ENCODE results near the gene UBR3. TPM values are rescaled to one million over a fixed set of nuclear protein-coding genes. Genes with fewer than 3 reads are reported as not detected.

Gene UBR3
- total RNA-seq, 4 donors from 2014 or later: 101 to 192 (median 114) TPM

DNA sequence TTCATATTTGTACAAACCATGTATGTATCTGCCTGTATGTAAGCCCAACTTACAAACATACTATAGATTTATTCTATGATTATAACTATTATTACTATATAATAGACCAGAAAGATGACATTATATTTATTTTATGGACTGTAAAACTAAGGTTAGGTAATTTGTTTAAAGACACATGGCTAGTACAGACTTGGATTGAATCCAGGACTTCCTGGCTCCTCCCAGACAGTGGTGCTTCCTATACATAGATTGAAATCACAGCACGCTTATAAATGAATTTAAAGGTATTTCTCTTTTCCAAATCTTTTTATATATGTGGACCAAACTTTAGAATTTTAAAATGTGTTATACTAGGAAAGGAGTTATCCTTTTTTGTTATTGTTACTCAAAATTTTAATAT, 199.1 kb downstream of the UBR3 start:
- Histone ChIP-seq H3K27me3 (no peaks in the 10 kb centered on the region), H3K27ac (no peak overlapping the region), H3K4me1 (no peaks in the 10 kb centered on the region), H3K4me3 (replicated peaks in 1 of 3) (no peak overlapping the region), H3K36me3 (peaks cover 0 to 3% of the 10 kb centered on the region in 2 donors), H3K9me3 (no peaks in the 10 kb centered on the region)
- no peak for DNase-seq
- 98 to 99% methylated on average over 1 of the region's 1 CpG for WGBS, 2 donors
- TF ChIP-seq, protein P1, sequence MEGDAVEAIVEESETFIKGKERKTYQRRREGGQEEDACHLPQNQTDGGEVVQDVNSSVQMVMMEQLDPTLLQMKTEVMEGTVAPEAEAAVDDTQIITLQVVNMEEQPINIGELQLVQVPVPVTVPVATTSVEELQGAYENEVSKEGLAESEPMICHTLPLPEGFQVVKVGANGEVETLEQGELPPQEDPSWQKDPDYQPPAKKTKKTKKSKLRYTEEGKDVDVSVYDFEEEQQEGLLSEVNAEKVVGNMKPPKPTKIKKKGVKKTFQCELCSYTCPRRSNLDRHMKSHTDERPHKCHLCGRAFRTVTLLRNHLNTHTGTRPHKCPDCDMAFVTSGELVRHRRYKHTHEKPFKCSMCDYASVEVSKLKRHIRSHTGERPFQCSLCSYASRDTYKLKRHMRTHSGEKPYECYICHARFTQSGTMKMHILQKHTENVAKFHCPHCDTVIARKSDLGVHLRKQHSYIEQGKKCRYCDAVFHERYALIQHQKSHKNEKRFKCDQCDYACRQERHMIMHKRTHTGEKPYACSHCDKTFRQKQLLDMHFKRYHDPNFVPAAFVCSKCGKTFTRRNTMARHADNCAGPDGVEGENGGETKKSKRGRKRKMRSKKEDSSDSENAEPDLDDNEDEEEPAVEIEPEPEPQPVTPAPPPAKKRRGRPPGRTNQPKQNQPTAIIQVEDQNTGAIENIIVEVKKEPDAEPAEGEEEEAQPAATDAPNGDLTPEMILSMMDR (IDR thresholded peaks at IDR 0.05): no peak
- no peak for TF ChIP-seq POLR2A (IDR thresholded peaks at IDR 0.05)
- intact Hi-C loops (cut with DNase I): no loop called here

DNA sequence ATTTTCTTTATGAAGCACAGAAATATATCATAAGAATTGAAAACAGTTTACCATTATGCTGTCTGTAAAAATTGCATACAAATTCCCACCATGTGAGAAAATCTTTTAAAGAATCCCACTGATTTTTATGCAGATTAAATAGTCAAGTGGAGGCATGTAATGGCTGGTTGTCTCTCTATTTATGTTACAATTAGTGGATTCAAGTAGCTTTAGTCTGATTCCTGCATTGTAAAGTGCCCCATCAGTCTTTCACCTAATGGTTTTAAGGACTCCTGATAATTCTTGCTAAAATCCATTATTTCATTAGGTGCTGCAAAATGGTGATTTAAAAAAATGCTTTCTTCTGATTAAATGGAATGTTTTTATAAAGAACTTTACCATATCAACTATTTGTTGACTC, 202.3 kb downstream of the UBR3 start:
- H3K27ac ChIP-seq: no peak overlapping the region
- H3K4me1 ChIP-seq: no peaks in the 10 kb centered on the region
- no peak for TF ChIP-seq POLR2A (IDR thresholded peaks at IDR 0.05)
- TF ChIP-seq, protein P1 (IDR thresholded peaks at IDR 0.05): no peak
- no peaks in the 10 kb centered on the region for H3K9me3 ChIP-seq
- intact Hi-C loops (cut with DNase I): no loop called here
- DNase-seq: no peak
- no peaks in the 10 kb centered on the region for H3K27me3 ChIP-seq
- peaks cover 0 to 3% of the 10 kb centered on the region in 2 donors for H3K36me3 ChIP-seq
- no peak overlapping the region for H3K4me3 ChIP-seq (replicated peaks in 1 of 3)

DNA sequence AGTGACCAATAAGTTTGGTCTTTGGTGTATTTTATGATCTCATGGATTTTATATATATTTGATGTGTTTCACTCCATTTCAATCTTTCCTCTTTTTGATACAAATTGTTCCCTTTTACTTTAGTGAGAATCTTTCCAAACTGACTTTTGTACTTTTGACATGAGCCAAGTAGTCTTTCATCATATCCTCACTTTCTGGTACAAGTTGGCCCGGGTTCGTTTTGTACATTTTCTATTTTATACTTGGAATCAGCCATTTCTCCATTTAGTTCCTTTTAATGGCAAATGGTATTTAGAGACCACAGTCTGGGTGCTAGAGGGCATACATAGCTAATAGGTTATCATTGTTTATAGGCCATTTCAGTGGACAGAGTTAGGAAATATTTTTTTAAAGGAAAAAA, 202.8 kb downstream of the UBR3 start:
- H3K4me1 ChIP-seq: no peaks in the 10 kb centered on the region
- peaks cover 0 to 3% of the 10 kb centered on the region in 2 donors for H3K36me3 ChIP-seq
- no peak for TF ChIP-seq POLR2A (IDR thresholded peaks at IDR 0.05)
- TF ChIP-seq, protein P1 (IDR thresholded peaks at IDR 0.05): no peak
- no peak overlapping the region for H3K4me3 ChIP-seq (replicated peaks in 1 of 3)
- 87 to 93% methylated on average over 2 of the region's 2 CpGs for WGBS, 2 donors
- no peak overlapping the region for H3K27ac ChIP-seq
- H3K27me3 ChIP-seq: no peaks in the 10 kb centered on the region
- DNase-seq: no peak
- intact Hi-C loops (cut with DNase I): no loop called here
- no peaks in the 10 kb centered on the region for H3K9me3 ChIP-seq

DNA sequence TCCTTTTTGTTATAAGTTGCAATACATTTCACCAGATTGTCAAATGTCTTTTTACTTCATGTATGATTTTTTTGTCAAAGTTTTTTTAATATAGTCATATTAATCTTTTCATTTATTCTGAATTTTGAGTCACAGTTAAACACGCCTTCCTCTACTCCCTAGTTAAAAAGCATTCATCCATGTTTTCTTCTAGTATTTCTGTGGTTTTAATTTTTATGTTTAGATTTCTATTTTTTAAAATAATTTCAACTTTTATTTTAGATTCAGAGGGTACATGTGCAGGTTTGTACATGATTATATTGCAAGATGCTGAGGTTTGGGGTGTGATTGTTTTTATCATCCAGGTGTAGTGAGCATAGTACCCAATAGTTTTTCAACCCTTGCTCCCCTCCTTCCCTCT, 204.0 kb downstream of the UBR3 start:
- WGBS, 2 donors: 94 to 98% methylated on average over 1 of the region's 1 CpG
- intact Hi-C loops (cut with DNase I): no loop called here
- no peak for TF ChIP-seq POLR2A (IDR thresholded peaks at IDR 0.05)
- TF ChIP-seq, protein P1 (IDR thresholded peaks at IDR 0.05): no peak

DNA sequence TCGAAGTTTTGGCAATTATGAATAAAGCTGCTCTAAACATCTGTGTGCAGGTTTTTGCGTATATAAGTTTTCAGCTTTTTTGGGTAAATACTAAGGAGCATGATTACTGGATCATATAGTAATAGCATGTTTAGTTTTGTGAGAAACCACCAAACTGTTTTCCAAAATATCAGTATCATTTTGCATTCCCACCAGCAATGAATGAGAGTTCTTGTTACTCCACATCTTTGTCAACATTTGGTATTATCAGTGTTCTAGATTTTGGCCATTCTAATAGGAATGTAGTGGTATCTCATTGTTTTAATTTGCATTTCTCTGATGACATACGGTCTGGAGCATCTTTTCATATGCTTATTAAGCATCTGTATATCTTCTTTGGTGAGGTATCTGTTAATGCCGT, 207.3 kb downstream of the UBR3 start:
- 74 to 85% methylated on average over 4 of the region's 4 CpGs for WGBS, 2 donors
- H3K4me3 ChIP-seq (replicated peaks in 1 of 3): no peak overlapping the region
- intact Hi-C loops (cut with DNase I): no loop called here
- peaks cover 0 to 2% of the 10 kb centered on the region in 2 donors for H3K36me3 ChIP-seq
- no peak for TF ChIP-seq POLR2A (IDR thresholded peaks at IDR 0.05)
- TF ChIP-seq, protein P1 (IDR thresholded peaks at IDR 0.05): no peak
- no peak overlapping the region for H3K27ac ChIP-seq
- no peak for DNase-seq
- H3K4me1 ChIP-seq: no peaks in the 10 kb centered on the region
- H3K9me3 ChIP-seq: no peaks in the 10 kb centered on the region
- no peaks in the 10 kb centered on the region for H3K27me3 ChIP-seq

More for the DNA sequence above, 204.0 kb downstream of the UBR3 start:
- no peak overlapping the region for H3K4me3 ChIP-seq (replicated peaks in 1 of 3)
- H3K27me3 ChIP-seq: no peaks in the 10 kb centered on the region
- DNase-seq: no peak
- no peaks in the 10 kb centered on the region for H3K4me1 ChIP-seq
- H3K27ac ChIP-seq: no peak overlapping the region
- H3K9me3 ChIP-seq: no peaks in the 10 kb centered on the region
- peaks cover 0 to 3% of the 10 kb centered on the region in 2 donors for H3K36me3 ChIP-seq
